Hepatocyte (in vitro differentiated cells): ENCODE results near the gene PRKAB1. TPM values are rescaled to one million over a fixed set of nuclear protein-coding genes. Genes with fewer than 3 reads are reported as not detected.
A peak's percentile ranks its signal among the peaks of the same experiment; 100 is the strongest.

ENCODE experiments used
- DNase-seq: peaks from one replicate; pipeline ENCODE4 v3.0.0-alpha.2; 2016; ENCODE audit warnings: low spot score
- H2AFZ ChIP-seq: fragments of 200-600 bp; sonication (generic); 2 replicates; pipeline ENCODE4 v1.6.0; 2016; ENCODE audit warnings: antibody characterized with exemption, mild to moderate bottlenecking
- H3K27ac ChIP-seq: fragments of 200-600 bp; sonication (generic); 2 replicates; pipeline ENCODE4 v1.5.1; 2016; ENCODE audit warnings: mild to moderate bottlenecking
- H3K27me3 ChIP-seq: fragments of 200-600 bp; sonication (generic); 2 replicates; pipeline ENCODE4 v1.6.1; 2016
- H3K36me3 ChIP-seq: fragments of 200-600 bp; sonication (generic); replicated peaks from 2 replicates; pipeline ENCODE4 v1.5.1; 2016; ENCODE audit warnings: low read depth; ENCODE audit not compliant: insufficient read depth
- H3K4me1 ChIP-seq: fragments of 200-600 bp; sonication (generic); 2 replicates; pipeline ENCODE4 v1.5.1; 2016; ENCODE audit warnings: mild to moderate bottlenecking, moderate library complexity; ENCODE audit not compliant: insufficient read depth
- H3K4me2 ChIP-seq: fragments of 200-600 bp; sonication (generic); 2 replicates; pipeline ENCODE4 v1.6.0; 2016
- H3K4me3 ChIP-seq: fragments of 200-600 bp; sonication (generic); 2 replicates; pipeline ENCODE4 v1.5.1; 2016; ENCODE audit warnings: mild to moderate bottlenecking
- H3K79me2 ChIP-seq: fragments of 200-600 bp; sonication (generic); 2 replicates; pipeline ENCODE4 v1.6.0; 2017; ENCODE audit warnings: mild to moderate bottlenecking
- H3K9me2 ChIP-seq: fragments of 200-600 bp; sonication (generic); replicated peaks from 2 replicates; pipeline ENCODE4 v1.6.0; 2017; ENCODE audit warnings: mild to moderate bottlenecking; ENCODE audit not compliant: insufficient read depth
- H3K9me3 ChIP-seq: fragments of 200-600 bp; sonication (generic); 2 replicates; pipeline ENCODE4 v1.5.1; 2016; ENCODE audit warnings: low read depth, mild to moderate bottlenecking
- H4K20me1 ChIP-seq: fragments of 200-600 bp; sonication (generic); 2 replicates; pipeline ENCODE4 v1.6.0; 2016; ENCODE audit warnings: mild to moderate bottlenecking; ENCODE audit not compliant: insufficient read depth, poor library complexity, severe bottlenecking
- EZH2 ChIP-seq: fragments of 200-600 bp; sonication (generic); IDR thresholded peaks from 2 replicates; pipeline ENCODE4 v1.6.1; 2016; ENCODE audit warnings: antibody characterized with exemption, mild to moderate bottlenecking, borderline replicate concordance
- EZH2phosphoT487 ChIP-seq: fragments of 200-600 bp; sonication (generic); IDR thresholded peaks from one replicate; pipeline ENCODE4 v1.6.1; 2018; ENCODE audit warnings: antibody characterized with exemption, mild to moderate bottlenecking, low read depth, moderate library complexity; ENCODE audit not compliant: unreplicated experiment, severe bottlenecking
- WGBS: methylation state at CpG from one replicate; pipeline ENCODE4 v1.1.6; 2016; ENCODE audit warnings: low lambda C conversion rate; ENCODE audit errors: missing lambda C conversion rate; 5-methylcytosine and 5-hydroxymethylcytosine counted together
- polyA plus RNA-seq: library from polyadenylated mRNA; unstranded; fragments of >200 nt; fragmentation: Nextera tagmentation; extraction: Ambion mirVana; gene quantifications from 2 replicates; pipeline ENCODE4 v1.2.1, GENCODE V29; 2016
- total RNA-seq: library from RNA; depleted of rRNA; stranded (reverse); fragments of >200 nt; gene quantifications from 2 replicates; pipeline ENCODE4 v1.2.3, GENCODE V29; 2014
- TF ChIP-seq, protein P1 (sequence below): fragments of 200-600 bp; sonication (generic); IDR thresholded peaks from 2 replicates; pipeline ENCODE4 v1.5.1; 2016; ENCODE audit warnings: antibody characterized with exemption, mild to moderate bottlenecking; ENCODE audit not compliant: poor library complexity

The PRKAB1 gene
- total and polyA plus RNA-seq, 2 experiments from 2014 or later: 32.3 to 37.7 TPM

- Histone ChIP-seq H4K20me1 (no peaks in the 10 kb centered on the region), H3K9me3 (no peaks in the 10 kb centered on the region), H3K79me2 (no peaks in the 10 kb centered on the region), H3K36me3 (no peaks in the 10 kb centered on the region), H3K27me3 (no peaks in the 10 kb centered on the region), H3K4me2 (no peak overlapping the region), H3K27ac (no peak overlapping the region), H3K9me2 (no peaks in the 10 kb centered on the region), H2AFZ (no peak overlapping the region), H3K4me3 (no peak overlapping the region), H3K4me1 (no peaks in the 10 kb centered on the region)
- no peak for TF ChIP-seq EZH2
- TF ChIP-seq EZH2phosphoT487: no peak
- TF ChIP-seq, protein P1, sequence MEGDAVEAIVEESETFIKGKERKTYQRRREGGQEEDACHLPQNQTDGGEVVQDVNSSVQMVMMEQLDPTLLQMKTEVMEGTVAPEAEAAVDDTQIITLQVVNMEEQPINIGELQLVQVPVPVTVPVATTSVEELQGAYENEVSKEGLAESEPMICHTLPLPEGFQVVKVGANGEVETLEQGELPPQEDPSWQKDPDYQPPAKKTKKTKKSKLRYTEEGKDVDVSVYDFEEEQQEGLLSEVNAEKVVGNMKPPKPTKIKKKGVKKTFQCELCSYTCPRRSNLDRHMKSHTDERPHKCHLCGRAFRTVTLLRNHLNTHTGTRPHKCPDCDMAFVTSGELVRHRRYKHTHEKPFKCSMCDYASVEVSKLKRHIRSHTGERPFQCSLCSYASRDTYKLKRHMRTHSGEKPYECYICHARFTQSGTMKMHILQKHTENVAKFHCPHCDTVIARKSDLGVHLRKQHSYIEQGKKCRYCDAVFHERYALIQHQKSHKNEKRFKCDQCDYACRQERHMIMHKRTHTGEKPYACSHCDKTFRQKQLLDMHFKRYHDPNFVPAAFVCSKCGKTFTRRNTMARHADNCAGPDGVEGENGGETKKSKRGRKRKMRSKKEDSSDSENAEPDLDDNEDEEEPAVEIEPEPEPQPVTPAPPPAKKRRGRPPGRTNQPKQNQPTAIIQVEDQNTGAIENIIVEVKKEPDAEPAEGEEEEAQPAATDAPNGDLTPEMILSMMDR: peak; percentile 69
- 45% methylated on average over 6 of the region's 6 CpGs for WGBS
- DNase-seq: peak; percentile 54
These were observed 8.5 kb upstream of the PRKAB1 start for GRCh38 chr12:119659289-119659897.

DNA sequence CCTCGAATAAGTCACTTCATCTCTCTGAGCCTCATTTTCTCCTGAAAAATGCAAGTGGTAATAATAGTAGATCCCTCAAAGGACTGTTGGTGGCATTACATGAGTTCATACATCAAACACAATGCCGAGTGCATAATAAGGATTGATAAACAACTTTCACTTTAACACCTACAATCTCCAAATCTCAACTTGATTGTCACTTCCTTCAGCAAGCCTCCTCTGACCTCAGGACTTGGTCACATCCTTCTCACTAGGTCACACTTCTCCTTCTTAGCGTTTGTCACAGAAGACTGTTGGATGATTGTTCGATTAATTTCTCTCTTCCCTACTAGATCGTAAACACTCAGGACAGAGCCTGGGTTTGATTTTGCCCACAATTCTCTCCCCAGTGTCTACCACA, 7.9 kb upstream of the PRKAB1 start:
- no peaks in the 10 kb centered on the region for H3K9me3 ChIP-seq
- H2AFZ ChIP-seq: no peak overlapping the region
- H3K36me3 ChIP-seq: no peaks in the 10 kb centered on the region
- H3K27me3 ChIP-seq: no peaks in the 10 kb centered on the region
- H4K20me1 ChIP-seq: no peaks in the 10 kb centered on the region
- DNase-seq: no peak
- TF ChIP-seq, protein P1: no peak
- TF ChIP-seq EZH2 (no peak), EZH2phosphoT487 (no peak)
- H3K4me3 ChIP-seq: no peak overlapping the region
- no peak overlapping the region for H3K4me2 ChIP-seq
- 90% methylated on average over 5 of the region's 5 CpGs for WGBS
- no peaks in the 10 kb centered on the region for H3K79me2 ChIP-seq
- no peaks in the 10 kb centered on the region for H3K4me1 ChIP-seq
- H3K27ac ChIP-seq: no peak overlapping the region
- no peaks in the 10 kb centered on the region for H3K9me2 ChIP-seq

- 60% methylated on average over 4 of the region's 4 CpGs for WGBS
- H2AFZ ChIP-seq: no peak overlapping the region
- DNase-seq: no peak
These were observed 6.1 kb upstream of the PRKAB1 start for GRCh38 chr12:119661882-119662281.

More at GRCh38 chr12:119661882-119662281, 6.1 kb upstream of the PRKAB1 start:
- Histone ChIP-seq H3K27ac (no peak overlapping the region), H3K9me3 (no peaks in the 10 kb centered on the region), H3K4me1 (no peaks in the 10 kb centered on the region), H3K79me2 (no peaks in the 10 kb centered on the region), H3K36me3 (no peaks in the 10 kb centered on the region), H3K4me3 (no peak overlapping the region), H4K20me1 (no peaks in the 10 kb centered on the region), H3K4me2 (no peak overlapping the region), H3K27me3 (no peaks in the 10 kb centered on the region), H3K9me2 (no peaks in the 10 kb centered on the region)
- TF ChIP-seq EZH2 (no peak), EZH2phosphoT487 (no peak)
- TF ChIP-seq, protein P1: no peak
